ENCODE data around the gene OR5K2.

DNA sequence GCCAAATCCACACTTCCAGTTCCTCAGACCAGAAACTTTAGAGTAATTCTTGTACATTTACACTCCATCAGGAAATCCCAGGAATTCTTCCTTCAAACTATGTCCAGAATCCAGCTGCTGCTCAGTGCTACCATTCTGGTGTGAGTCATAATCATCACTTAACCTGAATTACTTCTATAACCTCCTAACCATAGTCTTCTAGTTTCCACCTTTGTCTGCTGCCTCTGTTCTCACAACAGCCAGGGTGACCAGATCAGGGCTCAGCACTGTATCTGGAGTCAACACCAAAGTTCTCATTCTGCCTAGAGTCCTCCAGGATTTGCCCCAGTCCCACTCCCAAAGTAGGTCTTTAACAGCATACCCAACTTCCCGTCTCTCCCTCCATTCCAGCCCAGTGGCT is 21.9 kb downstream of the OR5K2 start:
- TF ChIP-seq, protein P1, sequence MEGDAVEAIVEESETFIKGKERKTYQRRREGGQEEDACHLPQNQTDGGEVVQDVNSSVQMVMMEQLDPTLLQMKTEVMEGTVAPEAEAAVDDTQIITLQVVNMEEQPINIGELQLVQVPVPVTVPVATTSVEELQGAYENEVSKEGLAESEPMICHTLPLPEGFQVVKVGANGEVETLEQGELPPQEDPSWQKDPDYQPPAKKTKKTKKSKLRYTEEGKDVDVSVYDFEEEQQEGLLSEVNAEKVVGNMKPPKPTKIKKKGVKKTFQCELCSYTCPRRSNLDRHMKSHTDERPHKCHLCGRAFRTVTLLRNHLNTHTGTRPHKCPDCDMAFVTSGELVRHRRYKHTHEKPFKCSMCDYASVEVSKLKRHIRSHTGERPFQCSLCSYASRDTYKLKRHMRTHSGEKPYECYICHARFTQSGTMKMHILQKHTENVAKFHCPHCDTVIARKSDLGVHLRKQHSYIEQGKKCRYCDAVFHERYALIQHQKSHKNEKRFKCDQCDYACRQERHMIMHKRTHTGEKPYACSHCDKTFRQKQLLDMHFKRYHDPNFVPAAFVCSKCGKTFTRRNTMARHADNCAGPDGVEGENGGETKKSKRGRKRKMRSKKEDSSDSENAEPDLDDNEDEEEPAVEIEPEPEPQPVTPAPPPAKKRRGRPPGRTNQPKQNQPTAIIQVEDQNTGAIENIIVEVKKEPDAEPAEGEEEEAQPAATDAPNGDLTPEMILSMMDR (IDR thresholded peaks at IDR 0.05) = no peak
- no peak for TF ChIP-seq POLR2AphosphoS5 (IDR thresholded peaks at IDR 0.05; ENCODE audit: low read depth, low read length)
